ENCODE measurements around the gene KLHL6. TPM values are rescaled to one million over a fixed set of nuclear protein-coding genes. Genes with fewer than 3 reads are reported as not detected.

The KLHL6 gene
- total RNA-seq, 1 experiment from 2014 or later, result not detected

DNA sequence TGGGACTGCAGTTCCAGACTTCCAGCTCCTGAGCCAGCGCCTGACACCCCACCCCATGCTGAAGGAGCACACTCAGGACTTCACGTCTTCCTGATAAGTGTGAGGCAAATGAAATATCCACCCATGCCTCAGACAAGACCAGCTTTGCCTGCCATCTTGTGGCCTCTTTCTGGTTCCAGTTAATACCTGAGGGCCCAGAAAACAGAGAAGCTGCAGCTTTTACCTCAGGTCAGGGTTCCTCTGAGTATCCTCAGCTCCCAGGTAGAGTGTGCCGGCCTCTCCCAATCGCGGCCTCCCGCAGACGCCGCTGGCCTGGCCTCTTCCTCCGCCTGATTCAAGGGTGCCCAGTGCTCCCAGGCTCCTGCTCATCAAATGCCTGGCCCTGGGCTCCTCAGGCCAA, 5.1 kb upstream of the KLHL6 start:
- H3K4me3 ChIP-seq (ENCODE audit: low read depth, low read length, poor library complexity, severe bottlenecking), result no peak overlapping the region
- POLR2A ChIA-PET (ENCODE audit: low non-redundant PET), result no interaction called here
- intact Hi-C loops (cut with micrococcal nuclease; ENCODE audit: unreplicated experiment), result no loop called here
- no TSS peak for BruUV-seq (replicated peaks)
- H3K4me1 ChIP-seq (ENCODE audit: insufficient read depth, low read length, poor library complexity, severe bottlenecking), result no peaks in the 10 kb centered on the region
- no peaks in the 10 kb centered on the region for H3K36me3 ChIP-seq (ENCODE audit: insufficient read depth, low read length, poor library complexity, severe bottlenecking)
- no peak for DNase-seq (ENCODE audit: low spot score)
- CTCF ChIA-PET, result no interaction called here
- H3K9me3 ChIP-seq (ENCODE audit: low read depth, low read length, poor library complexity, severe bottlenecking), result no peaks in the 10 kb centered on the region
- TF ChIP-seq, protein P1, sequence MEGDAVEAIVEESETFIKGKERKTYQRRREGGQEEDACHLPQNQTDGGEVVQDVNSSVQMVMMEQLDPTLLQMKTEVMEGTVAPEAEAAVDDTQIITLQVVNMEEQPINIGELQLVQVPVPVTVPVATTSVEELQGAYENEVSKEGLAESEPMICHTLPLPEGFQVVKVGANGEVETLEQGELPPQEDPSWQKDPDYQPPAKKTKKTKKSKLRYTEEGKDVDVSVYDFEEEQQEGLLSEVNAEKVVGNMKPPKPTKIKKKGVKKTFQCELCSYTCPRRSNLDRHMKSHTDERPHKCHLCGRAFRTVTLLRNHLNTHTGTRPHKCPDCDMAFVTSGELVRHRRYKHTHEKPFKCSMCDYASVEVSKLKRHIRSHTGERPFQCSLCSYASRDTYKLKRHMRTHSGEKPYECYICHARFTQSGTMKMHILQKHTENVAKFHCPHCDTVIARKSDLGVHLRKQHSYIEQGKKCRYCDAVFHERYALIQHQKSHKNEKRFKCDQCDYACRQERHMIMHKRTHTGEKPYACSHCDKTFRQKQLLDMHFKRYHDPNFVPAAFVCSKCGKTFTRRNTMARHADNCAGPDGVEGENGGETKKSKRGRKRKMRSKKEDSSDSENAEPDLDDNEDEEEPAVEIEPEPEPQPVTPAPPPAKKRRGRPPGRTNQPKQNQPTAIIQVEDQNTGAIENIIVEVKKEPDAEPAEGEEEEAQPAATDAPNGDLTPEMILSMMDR (conservative IDR thresholded peaks at IDR 0.05; ENCODE audit: low read depth, low read length), result no peak
- TF ChIP-seq EZH2 (IDR thresholded peaks at IDR 0.05; ENCODE audit: borderline replicate concordance, low read depth, low read length, poor library complexity, severe bottlenecking), result no peak
- no peaks in the 10 kb centered on the region for H3K27me3 ChIP-seq (replicated peaks; ENCODE audit: insufficient read depth, low read depth, low read length, poor library complexity)
- H3K27ac ChIP-seq (ENCODE audit: low read depth, low read length, poor library complexity, severe bottlenecking), result no peak overlapping the region

DNA sequence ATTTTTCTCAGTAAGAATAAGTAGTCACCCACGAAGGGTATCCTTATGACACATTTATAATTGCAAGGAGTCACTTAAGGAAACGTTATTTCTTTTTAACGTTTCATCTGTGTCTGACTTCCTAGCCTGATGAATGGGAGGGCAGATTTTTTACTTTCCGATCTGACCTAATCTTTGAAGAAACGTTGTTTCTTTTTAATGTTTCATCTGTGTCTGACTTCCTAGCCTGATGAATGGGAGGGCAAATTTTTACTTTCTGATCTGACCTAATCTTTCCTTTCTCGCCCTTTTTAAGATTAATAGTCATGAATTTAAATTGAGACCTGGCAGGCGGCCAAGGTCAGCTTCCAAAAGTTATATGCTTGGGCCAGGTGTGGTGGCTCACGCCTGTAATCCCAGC, 3.0 kb upstream of the KLHL6 start:
- POLR2A ChIA-PET (ENCODE audit: low non-redundant PET), result no interaction called here
- intact Hi-C loops (cut with micrococcal nuclease; ENCODE audit: unreplicated experiment), result no loop called here
- CTCF ChIA-PET, result no interaction called here
- H3K4me3 ChIP-seq (ENCODE audit: low read depth, low read length, poor library complexity, severe bottlenecking), result no peak overlapping the region
- H3K36me3 ChIP-seq (ENCODE audit: insufficient read depth, low read length, poor library complexity, severe bottlenecking), result no peaks in the 10 kb centered on the region
- no peak for DNase-seq (ENCODE audit: low spot score)
- no peaks in the 10 kb centered on the region for H3K4me1 ChIP-seq (ENCODE audit: insufficient read depth, low read length, poor library complexity, severe bottlenecking)
- no peaks in the 10 kb centered on the region for H3K27me3 ChIP-seq (replicated peaks; ENCODE audit: insufficient read depth, low read depth, low read length, poor library complexity)
- H3K9me3 ChIP-seq (ENCODE audit: low read depth, low read length, poor library complexity, severe bottlenecking), result no peaks in the 10 kb centered on the region
- no TSS peak for BruUV-seq (replicated peaks)
- no peak overlapping the region for H3K27ac ChIP-seq (ENCODE audit: low read depth, low read length, poor library complexity, severe bottlenecking)
- TF ChIP-seq, protein P1 (conservative IDR thresholded peaks at IDR 0.05; ENCODE audit: low read depth, low read length), result no peak
- TF ChIP-seq EZH2 (IDR thresholded peaks at IDR 0.05; ENCODE audit: borderline replicate concordance, low read depth, low read length, poor library complexity, severe bottlenecking), result no peak

DNA sequence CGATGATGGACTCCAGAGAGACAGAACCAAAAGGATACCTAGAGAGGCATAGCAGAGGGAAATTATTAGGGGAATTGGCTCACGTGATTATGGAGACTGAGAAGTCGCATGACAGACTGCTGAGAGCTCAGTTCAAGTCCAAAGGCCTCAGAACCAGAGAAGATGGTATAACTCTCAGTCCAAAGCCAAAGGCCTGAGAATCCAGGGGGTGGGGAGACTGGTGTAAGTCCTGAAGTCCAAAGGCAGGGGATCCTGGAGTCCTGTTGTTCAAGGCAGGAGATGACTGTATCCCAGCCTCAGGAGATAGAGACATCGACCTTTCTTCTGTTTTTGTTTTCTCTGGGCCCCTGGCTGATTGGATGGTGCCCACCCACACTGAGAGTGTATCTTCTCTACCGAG, 1.2 kb upstream of the KLHL6 start:
- no TSS peak for BruUV-seq (replicated peaks)
- no peak for DNase-seq (ENCODE audit: low spot score)
- H3K27ac ChIP-seq (ENCODE audit: low read depth, low read length, poor library complexity, severe bottlenecking), result no peak overlapping the region
- no peak overlapping the region for H3K4me3 ChIP-seq (ENCODE audit: low read depth, low read length, poor library complexity, severe bottlenecking)
- no peaks in the 10 kb centered on the region for H3K36me3 ChIP-seq (ENCODE audit: insufficient read depth, low read length, poor library complexity, severe bottlenecking)
- POLR2A ChIA-PET (ENCODE audit: low non-redundant PET), result no interaction called here
- H3K9me3 ChIP-seq (ENCODE audit: low read depth, low read length, poor library complexity, severe bottlenecking), result no peaks in the 10 kb centered on the region
- TF ChIP-seq EZH2 (IDR thresholded peaks at IDR 0.05; ENCODE audit: borderline replicate concordance, low read depth, low read length, poor library complexity, severe bottlenecking), result no peak
- TF ChIP-seq, protein P1 (conservative IDR thresholded peaks at IDR 0.05; ENCODE audit: low read depth, low read length), result no peak
- no peaks in the 10 kb centered on the region for H3K27me3 ChIP-seq (replicated peaks; ENCODE audit: insufficient read depth, low read depth, low read length, poor library complexity)
- no peaks in the 10 kb centered on the region for H3K4me1 ChIP-seq (ENCODE audit: insufficient read depth, low read length, poor library complexity, severe bottlenecking)
- CTCF ChIA-PET, result no interaction called here
- intact Hi-C loops (cut with micrococcal nuclease; ENCODE audit: unreplicated experiment), result no loop called here

All from A673 (cell line).